ENCODE measurements around the gene RNF213. TPM values are rescaled to one million over a fixed set of nuclear protein-coding genes. Genes with fewer than 3 reads are reported as not detected.

Gene RNF213
- total RNA-seq, 1 donor from 2014 or later, result 228 TPM

DNA sequence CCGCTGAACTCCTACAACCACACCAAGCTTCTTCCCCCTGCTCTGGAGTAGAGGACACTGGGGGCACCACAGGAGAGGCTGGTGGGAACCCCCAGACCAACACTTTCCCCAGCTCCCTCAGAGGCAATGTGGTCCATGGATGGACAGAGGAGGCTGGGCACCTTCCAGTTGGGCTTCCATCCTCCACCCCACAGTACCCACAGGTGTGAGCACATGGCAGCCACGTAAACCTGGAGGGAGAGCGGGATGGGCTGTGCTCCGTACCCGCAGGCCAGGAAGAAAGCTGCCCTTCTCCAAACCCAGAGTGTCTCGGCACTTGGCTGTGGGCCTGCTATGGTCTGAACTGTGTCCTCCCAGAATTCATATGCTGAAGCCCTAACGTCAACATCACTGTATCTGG is 42.3 kb upstream of the RNF213 start:
- Mint-ChIP-seq H3K36me3 (ENCODE audit: low read depth) (peaks cover 32% of the 10 kb centered on the region), H3K27ac (no peak overlapping the region), H3K27me3 (no peaks in the 10 kb centered on the region), H3K4me1 (peaks cover 21% of the 10 kb centered on the region), H3K4me3 (peak overlapping the region; percentile 90), H3K9me3 (no peaks in the 10 kb centered on the region)
- no peak for ATAC-seq (ENCODE audit: low read depth)
- no peak for DNase-seq
- CTCF ChIA-PET, result interaction anchor here (2.8 kb wide), 1 partner anchor 22 kb away, joined by 10 read pairs; no protein-coding TSS in a partner anchor
- TF ChIP-seq, protein P1, sequence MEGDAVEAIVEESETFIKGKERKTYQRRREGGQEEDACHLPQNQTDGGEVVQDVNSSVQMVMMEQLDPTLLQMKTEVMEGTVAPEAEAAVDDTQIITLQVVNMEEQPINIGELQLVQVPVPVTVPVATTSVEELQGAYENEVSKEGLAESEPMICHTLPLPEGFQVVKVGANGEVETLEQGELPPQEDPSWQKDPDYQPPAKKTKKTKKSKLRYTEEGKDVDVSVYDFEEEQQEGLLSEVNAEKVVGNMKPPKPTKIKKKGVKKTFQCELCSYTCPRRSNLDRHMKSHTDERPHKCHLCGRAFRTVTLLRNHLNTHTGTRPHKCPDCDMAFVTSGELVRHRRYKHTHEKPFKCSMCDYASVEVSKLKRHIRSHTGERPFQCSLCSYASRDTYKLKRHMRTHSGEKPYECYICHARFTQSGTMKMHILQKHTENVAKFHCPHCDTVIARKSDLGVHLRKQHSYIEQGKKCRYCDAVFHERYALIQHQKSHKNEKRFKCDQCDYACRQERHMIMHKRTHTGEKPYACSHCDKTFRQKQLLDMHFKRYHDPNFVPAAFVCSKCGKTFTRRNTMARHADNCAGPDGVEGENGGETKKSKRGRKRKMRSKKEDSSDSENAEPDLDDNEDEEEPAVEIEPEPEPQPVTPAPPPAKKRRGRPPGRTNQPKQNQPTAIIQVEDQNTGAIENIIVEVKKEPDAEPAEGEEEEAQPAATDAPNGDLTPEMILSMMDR (IDR thresholded peaks at IDR 0.05), result no peak
- POLR2A ChIA-PET, result interaction anchor here (0.6 to 2.0 kb wide), 5 partner anchors 19 to 361 kb away, joined by 3 to 17 read pairs (median 6); no protein-coding TSS in a partner anchor
- intact Hi-C loops (cut with micrococcal nuclease), result loop anchor here (2.0 kb wide), 1 partner anchor 34 kb away; no protein-coding TSS in a partner anchor

DNA sequence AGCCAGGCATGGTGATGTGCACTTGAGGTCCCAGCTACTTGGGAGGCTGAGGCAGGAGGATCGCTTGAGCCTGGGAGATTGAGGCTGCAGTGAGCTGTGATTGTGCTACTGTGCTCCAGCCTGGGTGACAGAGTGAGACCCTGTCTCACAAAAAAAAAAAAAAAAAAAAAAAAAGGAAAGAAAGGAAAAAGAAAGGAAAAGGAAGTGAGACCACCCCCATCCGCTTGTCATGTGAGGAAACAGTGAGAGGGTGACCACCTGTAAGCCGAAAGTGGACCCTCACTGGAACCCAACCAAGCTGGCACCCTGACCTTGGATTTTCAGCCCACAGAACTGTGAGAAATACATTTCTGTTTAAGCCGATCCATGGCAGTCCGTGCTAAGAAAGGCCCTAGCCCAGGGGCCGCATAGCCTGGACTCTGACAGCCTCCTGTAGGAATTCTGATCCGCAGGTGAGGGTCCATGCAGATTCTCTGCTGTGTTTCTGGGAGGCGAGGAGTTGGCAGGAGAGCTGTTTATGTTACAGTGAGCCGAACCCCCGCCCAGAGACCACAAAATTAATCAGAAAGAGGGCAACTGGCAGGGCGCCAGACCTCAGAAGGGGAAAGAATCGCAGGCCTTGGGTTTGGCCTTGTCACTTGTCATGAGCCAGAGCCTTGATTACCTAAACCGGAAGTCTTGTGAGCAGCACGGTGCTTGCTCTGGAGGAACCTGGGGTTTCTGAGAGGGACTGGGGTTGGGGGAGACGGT is 41.5 kb upstream of the RNF213 start:
- Mint-ChIP-seq H3K27ac (peak overlapping the region; percentile 92), H3K36me3 (ENCODE audit: low read depth) (peaks cover 32% of the 10 kb centered on the region), H3K9me3 (no peaks in the 10 kb centered on the region), H3K4me3 (peak overlapping the region; percentile 90), H3K27me3 (no peaks in the 10 kb centered on the region), H3K4me1 (peaks cover 20% of the 10 kb centered on the region)
- ATAC-seq (ENCODE audit: low read depth), result peak; percentile 89
- intact Hi-C loops (cut with micrococcal nuclease), result loop anchor here (1.0 to 2.0 kb wide), 3 partner anchors 34 to 72 kb away; partner anchors contain the start of gene EIF4A3
- TF ChIP-seq, protein P1 (IDR thresholded peaks at IDR 0.05), result no peak
- DNase-seq, result peak; percentile 75
- ChIA-PET CTCF (interaction anchor here (0.7 to 2.8 kb wide), 2 partner anchors 23 to 34 kb away, joined by 3 to 10 read pairs; no protein-coding TSS in a partner anchor), POLR2A (interaction anchor here (0.7 to 2.0 kb wide), 6 partner anchors 20 to 362 kb away, joined by 5 to 17 read pairs (median 6); partner anchors contain the start of gene RNF213)

DNA sequence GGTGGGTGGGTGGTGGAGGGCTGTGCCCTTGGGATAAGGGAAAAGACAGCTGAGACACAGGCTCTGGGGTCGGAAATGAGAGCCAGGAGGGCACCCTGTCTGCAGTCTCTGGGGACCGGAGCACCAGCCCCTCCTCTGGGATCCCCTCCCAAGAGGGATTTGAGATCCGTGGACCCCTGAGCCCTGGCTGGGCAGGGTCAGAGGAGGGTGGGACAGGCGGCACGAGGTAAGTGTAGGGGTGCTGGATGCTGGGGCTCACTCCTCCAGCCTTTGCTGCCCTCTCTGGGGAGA is 40.9 kb upstream of the RNF213 start:
- Mint-ChIP-seq H3K36me3 (ENCODE audit: low read depth) (peaks cover 27% of the 10 kb centered on the region), H3K4me1 (peaks cover 20% of the 10 kb centered on the region), H3K4me3 (peak overlapping the region; percentile 90), H3K27ac (peak overlapping the region; percentile 92), H3K9me3 (no peaks in the 10 kb centered on the region), H3K27me3 (no peaks in the 10 kb centered on the region)
- TF ChIP-seq, protein P1 (IDR thresholded peaks at IDR 0.05), result no peak
- intact Hi-C loops (cut with micrococcal nuclease), result loop anchor here (1.0 to 2.0 kb wide), 3 partner anchors 33 to 72 kb away; partner anchors contain the start of gene EIF4A3
- DNase-seq, result no peak
- ChIA-PET CTCF (interaction anchor here (0.7 to 2.8 kb wide), 2 partner anchors 24 to 33 kb away, joined by 3 to 10 read pairs; no protein-coding TSS in a partner anchor), POLR2A (interaction anchor here (0.7 to 2.0 kb wide), 3 partner anchors 41 to 136 kb away, joined by 5 to 17 read pairs (median 5); partner anchors contain the start of gene RNF213)
- ATAC-seq (ENCODE audit: low read depth), result peak; percentile 22

DNA sequence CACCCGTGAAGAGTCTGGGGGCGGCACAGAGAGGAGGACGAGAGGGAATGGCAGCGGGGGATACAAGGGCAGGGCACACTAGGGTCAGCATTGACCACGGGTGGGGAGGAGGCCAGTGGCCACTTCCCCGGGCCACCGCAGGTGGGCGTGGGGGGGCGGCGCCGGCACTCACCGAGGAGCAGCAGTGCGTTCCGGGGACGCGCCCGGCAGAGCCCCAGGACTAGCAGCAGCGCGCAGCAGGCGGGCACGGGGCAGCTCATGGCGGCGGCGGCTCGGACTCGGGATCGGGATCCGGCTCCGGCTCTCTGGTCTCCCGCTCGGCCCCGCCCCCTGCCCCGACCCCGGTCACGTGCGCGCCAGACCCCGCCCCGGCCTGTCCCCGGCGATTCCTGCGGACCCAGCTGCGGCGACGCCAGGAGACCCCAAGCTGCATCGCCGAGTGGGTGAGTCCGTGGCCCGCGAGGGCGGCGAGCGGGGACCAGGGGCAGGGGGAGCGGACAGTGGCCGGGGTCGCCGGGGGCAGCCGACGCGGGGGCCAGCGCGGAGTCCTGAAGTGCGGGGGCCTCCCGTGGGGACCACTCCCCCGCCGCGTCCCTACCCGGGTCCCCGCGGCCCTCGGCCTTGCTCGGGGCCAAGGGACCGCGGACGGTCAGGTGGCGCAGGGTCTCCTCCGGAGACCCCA is 40.5 kb upstream of the RNF213 start, which contains the start of the genes SGSH and SLC26A11:
Gene SGSH, minus strand, starts transcription at position 280 of the 682 bp plus-strand sequence. Its CDS starts 20 bp downstream, at position 260.
Gene SLC26A11, plus strand, starts transcription at position 374 of the 682 bp plus-strand sequence. CDS start 1,134 bp downstream, outside the sequence.
- Mint-ChIP-seq H3K9me3 (no peaks in the 10 kb centered on the region), H3K4me1 (peaks cover 20% of the 10 kb centered on the region), H3K36me3 (ENCODE audit: low read depth) (peaks cover 23% of the 10 kb centered on the region), H3K4me3 (peak within 1 kb of the TSS; percentile 90), H3K27me3 (no peaks in the 10 kb centered on the region), H3K27ac (peak within 1 kb of the TSS; percentile 92)
- peak; percentile 51 for ATAC-seq (ENCODE audit: low read depth)
- peak; percentile 63 for DNase-seq
- intact Hi-C loops (cut with micrococcal nuclease), result no loop called here
- TF ChIP-seq, protein P1 (IDR thresholded peaks at IDR 0.05), result no peak
- ChIA-PET CTCF (interaction anchor here (0.7 to 2.8 kb wide), 2 partner anchors 24 to 33 kb away, joined by 3 to 10 read pairs; no protein-coding TSS in a partner anchor), POLR2A (interaction anchor here (0.7 to 1.7 kb wide), 4 partner anchors 31 to 1004 kb away, joined by 3 to 5 read pairs (median 3); partner anchors contain the start of gene RNF213)

All from activated B cell treated with CpG ODN at 0.5 μM for 24 hours (primary cell).